ENCODE results near the gene OR10AD1. TPM values are rescaled to one million over a fixed set of nuclear protein-coding genes. Genes with fewer than 3 reads are reported as not detected.
"Not testable (repeated sequence)": the region's sequence is repeated elsewhere in the genome, so short reads cannot be mapped to it uniquely, and the experiment has no call there.

OR10AD1 gene
- polyA plus RNA-seq, 3 donors, result not detected

DNA sequence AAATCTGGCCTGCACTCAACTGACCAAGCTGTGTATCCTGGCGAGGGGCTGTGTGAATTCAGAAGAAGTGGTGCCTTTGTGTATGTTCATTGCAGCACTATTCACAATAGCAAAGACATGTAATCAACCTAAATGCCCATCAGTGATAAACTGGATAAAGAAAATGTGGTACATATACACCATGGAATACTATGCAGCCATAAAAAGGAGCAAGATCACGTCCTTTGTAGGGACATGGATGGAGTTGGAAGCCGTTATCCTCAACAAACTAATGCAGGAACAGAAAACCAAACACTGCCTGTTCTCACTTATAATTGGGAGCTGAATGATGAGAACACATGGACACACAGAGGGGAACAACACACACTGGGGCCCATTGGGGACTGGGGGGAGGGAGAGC, 21.4 kb upstream of the OR10AD1 start:
- not testable (repeated sequence) for H3K27me3 Mint-ChIP-seq (ENCODE audit: low read depth in 3 of 3); H3K4me3 Mint-ChIP-seq; H3K27ac ChIP-seq (ENCODE audit: low read depth in 1 of 2, low read length in 2 of 2)

DNA sequence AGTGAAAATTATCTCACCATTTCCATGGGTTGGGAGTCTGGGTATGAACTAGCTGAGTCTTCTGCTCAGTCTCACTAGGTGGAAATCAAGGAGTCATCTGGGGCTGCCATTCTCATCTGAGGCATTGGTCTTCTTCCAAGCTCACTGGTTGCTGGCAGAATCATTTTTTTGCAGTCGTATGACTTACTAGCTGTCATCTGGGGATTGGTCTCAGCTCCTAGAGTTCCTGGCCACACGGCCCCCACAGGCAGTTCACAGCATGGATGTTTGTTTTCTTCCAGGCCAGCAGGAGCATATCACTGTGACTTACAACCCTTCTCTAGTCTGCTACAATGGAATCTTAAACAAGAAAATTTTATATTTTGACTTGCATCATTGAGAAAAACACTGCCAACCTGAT, 18.6 kb upstream of the OR10AD1 start:
- no peak overlapping the region for H3K4me2 ChIP-seq (replicated peaks; ENCODE audit: extremely low read depth, low read length, poor library complexity, severe bottlenecking)
- no peak overlapping the region for H3K27ac ChIP-seq (ENCODE audit: low read depth in 1 of 2, low read length in 2 of 2)
- peaks cover 0 to 1% (median 0%) of the 10 kb centered on the region in 3 donors for H3K27me3 Mint-ChIP-seq (ENCODE audit: low read depth in 3 of 3)
- peak overlapping the region in 1 of 7 donors; percentile 36 for H3K27ac Mint-ChIP-seq
- H3K4me1 Mint-ChIP-seq, result peaks cover 19% of the 10 kb centered on the region
- H3K9ac ChIP-seq (ENCODE audit: insufficient read depth, low read length, poor library complexity, severe bottlenecking), result no peak overlapping the region
- no peak overlapping the region for H3K4me3 ChIP-seq (replicated peaks in 1 of 3; ENCODE audit: low read depth in 2 of 3, low read length in 3 of 3)
- H3K4me3 Mint-ChIP-seq, result no peak overlapping the region
- WGBS (ENCODE audit: insufficient coverage), result 75% methylated on average over 2 of the region's 2 CpGs
- H3K9me3 Mint-ChIP-seq, result peaks cover 0 to 9% (median 4%) of the 10 kb centered on the region in 7 donors
- no peak for DNase-seq
- peaks cover 27 to 42% of the 10 kb centered on the region in 2 donors for H3K36me3 Mint-ChIP-seq
- no peak overlapping the region for H2AFZ ChIP-seq (ENCODE audit: insufficient read depth, low read depth, low read length, poor library complexity, severe bottlenecking)
- peaks cover 10% of the 10 kb centered on the region for H3K79me2 ChIP-seq (ENCODE audit: insufficient read depth, low read length)
- intact Hi-C loops (cut with micrococcal nuclease), result no loop called here
- no peaks in the 10 kb centered on the region for H3K9me3 ChIP-seq (replicated peaks in 1 of 2; ENCODE audit: control insufficient read depth in 1 of 2, insufficient read depth in 1 of 2, low read length in 2 of 2)
- H3K4me1 ChIP-seq (ENCODE audit: control insufficient read depth in 1 of 2, insufficient read depth in 2 of 2, low read length in 2 of 2), result peaks cover 14 to 16% of the 10 kb centered on the region in 2 donors
- H4K20me1 ChIP-seq (ENCODE audit: insufficient read depth, low read length), result no peaks in the 10 kb centered on the region
- H3K36me3 ChIP-seq (replicated peaks in 1 of 2; ENCODE audit: control insufficient read depth in 1 of 2, insufficient read depth in 2 of 2, low read length in 2 of 2), result peaks cover 19 to 23% of the 10 kb centered on the region in 2 donors
- H3K27me3 ChIP-seq (ENCODE audit: control insufficient read depth in 2 of 2, insufficient read depth in 2 of 2, low read length in 2 of 2), result no peaks in the 10 kb centered on the region
- TF ChIP-seq, protein P1, sequence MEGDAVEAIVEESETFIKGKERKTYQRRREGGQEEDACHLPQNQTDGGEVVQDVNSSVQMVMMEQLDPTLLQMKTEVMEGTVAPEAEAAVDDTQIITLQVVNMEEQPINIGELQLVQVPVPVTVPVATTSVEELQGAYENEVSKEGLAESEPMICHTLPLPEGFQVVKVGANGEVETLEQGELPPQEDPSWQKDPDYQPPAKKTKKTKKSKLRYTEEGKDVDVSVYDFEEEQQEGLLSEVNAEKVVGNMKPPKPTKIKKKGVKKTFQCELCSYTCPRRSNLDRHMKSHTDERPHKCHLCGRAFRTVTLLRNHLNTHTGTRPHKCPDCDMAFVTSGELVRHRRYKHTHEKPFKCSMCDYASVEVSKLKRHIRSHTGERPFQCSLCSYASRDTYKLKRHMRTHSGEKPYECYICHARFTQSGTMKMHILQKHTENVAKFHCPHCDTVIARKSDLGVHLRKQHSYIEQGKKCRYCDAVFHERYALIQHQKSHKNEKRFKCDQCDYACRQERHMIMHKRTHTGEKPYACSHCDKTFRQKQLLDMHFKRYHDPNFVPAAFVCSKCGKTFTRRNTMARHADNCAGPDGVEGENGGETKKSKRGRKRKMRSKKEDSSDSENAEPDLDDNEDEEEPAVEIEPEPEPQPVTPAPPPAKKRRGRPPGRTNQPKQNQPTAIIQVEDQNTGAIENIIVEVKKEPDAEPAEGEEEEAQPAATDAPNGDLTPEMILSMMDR (IDR thresholded peaks at IDR 0.05), result no peak

More for the DNA sequence above, 21.4 kb upstream of the OR10AD1 start:
- H4K20me1 ChIP-seq (ENCODE audit: insufficient read depth, low read length); H3K4me1 ChIP-seq (ENCODE audit: control insufficient read depth in 1 of 2, insufficient read depth in 2 of 2, low read length in 2 of 2); H3K4me3 ChIP-seq (replicated peaks in 1 of 3; ENCODE audit: low read depth in 2 of 3, low read length in 3 of 3); H3K9me3 ChIP-seq (replicated peaks in 1 of 2; ENCODE audit: control insufficient read depth in 1 of 2, insufficient read depth in 1 of 2, low read length in 2 of 2); DNase-seq; H3K9ac ChIP-seq (ENCODE audit: insufficient read depth, low read length, poor library complexity, severe bottlenecking); H3K4me2 ChIP-seq (replicated peaks; ENCODE audit: extremely low read depth, low read length, poor library complexity, severe bottlenecking); H2AFZ ChIP-seq (ENCODE audit: insufficient read depth, low read depth, low read length, poor library complexity, severe bottlenecking); H3K27ac Mint-ChIP-seq; H3K79me2 ChIP-seq (ENCODE audit: insufficient read depth, low read length); H3K4me1 Mint-ChIP-seq; H3K27me3 ChIP-seq (ENCODE audit: control insufficient read depth in 2 of 2, insufficient read depth in 2 of 2, low read length in 2 of 2); intact Hi-C loops (cut with micrococcal nuclease): not testable (repeated sequence)
- peaks cover 19 to 23% of the 10 kb centered on the region in 2 donors for H3K36me3 ChIP-seq (replicated peaks in 1 of 2; ENCODE audit: control insufficient read depth in 1 of 2, insufficient read depth in 2 of 2, low read length in 2 of 2)
- Mint-ChIP-seq H3K9me3 (peaks cover 4 to 25% (median 13%) of the 10 kb centered on the region in 7 donors), H3K36me3 (peaks cover 34 to 54% of the 10 kb centered on the region in 2 donors)
- no CpG with 5 or more reads among the region's 3 CpGs for WGBS (ENCODE audit: insufficient coverage)

Data from CD14-positive monocyte (primary cell).